Stimulated activated CD8-positive, alpha-beta memory T cell treated with anti-CD3 and anti-CD28 coated beads, Interleukin-12 subunit alpha, Interleukin-12 subunit beta, amount 100 ng/mL, for 24 hours (primary cell): ENCODE measurements around the gene ZNF845.
"Not testable (repeated sequence)": the region's sequence is repeated elsewhere in the genome, so short reads cannot be mapped to it uniquely, and the experiment has no call there.

Experiments
- DNase-seq: peaks from one replicate; pipeline ENCODE4 v3.0.0-alpha.2; 2020; ENCODE audit errors: extremely low read depth

The ZNF845 gene

GRCh38 chr19:53333463-53334449 is at the start of gene ZNF845:
TSS of gene ZNF845 (plus strand) at chr19:53333749. CDS start at chr19:53341308, 7,559 bp downstream.
- DNase-seq: peak; percentile 89

GRCh38 chr19:53285087-53285486 is 48.5 kb upstream of the ZNF845 start:
- DNase-seq: no peak

GRCh38 chr19:53290758-53291549 is 42.6 kb upstream of the ZNF845 start:
- DNase-seq: no peak

GRCh38 chr19:53294786-53295441 is 38.6 kb upstream of the ZNF845 start:
- no peak for DNase-seq

GRCh38 chr19:53301341-53301740 is 32.2 kb upstream of the ZNF845 start:
- not testable (repeated sequence) for DNase-seq

- DNase-seq: no peak
Observed at GRCh38 chr19:53308339-53308811, 25.2 kb upstream of the ZNF845 start.

- no peak for DNase-seq
Observed at GRCh38 chr19:53311044-53311443, 22.5 kb upstream of the ZNF845 start.

- DNase-seq: no peak
Observed at GRCh38 chr19:53311897-53312296, 21.7 kb upstream of the ZNF845 start.

GRCh38 chr19:53328967-53329366 is 4.6 kb upstream of the ZNF845 start:
- DNase-seq: no peak

- no peak for DNase-seq
Observed at GRCh38 chr19:53332484-53332883, 1.1 kb upstream of the ZNF845 start.

GRCh38 chr19:53333066-53333462 is 485 bp upstream of the ZNF845 start:
- no peak for DNase-seq

- DNase-seq: not testable (repeated sequence)
Observed at GRCh38 chr19:53344403-53344802, 10.9 kb downstream of the ZNF845 start.

GRCh38 chr19:53355739-53356138 is 22.2 kb downstream of the ZNF845 start:
- no peak for DNase-seq

- no peak for DNase-seq
Observed at GRCh38 chr19:53357821-53358581, 24.5 kb downstream of the ZNF845 start.

GRCh38 chr19:53360056-53360455 is 26.5 kb downstream of the ZNF845 start:
- DNase-seq: not testable (repeated sequence)

- DNase-seq: peak; percentile 80
Observed at GRCh38 chr19:53365134-53365898, 31.8 kb downstream of the ZNF845 start, which contains the start of gene ZNF525. TSS of gene ZNF525 (plus strand) at chr19:53365705. CDS start at chr19:53372282, 6,577 bp downstream.

- no peak for DNase-seq
Observed at GRCh38 chr19:53365899-53366493, 32.4 kb downstream of the ZNF845 start.

GRCh38 chr19:53372196-53372595 is 38.6 kb downstream of the ZNF845 start:
- DNase-seq: no peak

- DNase-seq: no peak
Observed at GRCh38 chr19:53374288-53374687, 40.7 kb downstream of the ZNF845 start.

- DNase-seq: no peak
Observed at GRCh38 chr19:53374743-53375142, 41.2 kb downstream of the ZNF845 start.
